ENCODE results near the gene TAF4. TPM values are rescaled to one million over a fixed set of nuclear protein-coding genes. Genes with fewer than 3 reads are reported as not detected.

Gene TAF4
- total RNA-seq, 2 donors from 2014 or later, result 25.5 to 39.9 TPM

GRCh38 chr20:61957961-61958715, 107.5 kb downstream of the TAF4 start:
- Mint-ChIP-seq H3K27me3 (ENCODE audit: insufficient read depth) (no peaks in the 10 kb centered on the region), H3K4me3 (no peak overlapping the region), H3K4me1 (peaks cover 5% of the 10 kb centered on the region), H3K36me3 (ENCODE audit: low read depth) (peaks cover 3% of the 10 kb centered on the region), H3K9me3 (no peaks in the 10 kb centered on the region), H3K27ac (no peak overlapping the region)
- H3K4me1 ChIP-seq (ENCODE audit: control insufficient read depth, insufficient read depth, low read length), result no peaks in the 10 kb centered on the region
- TF ChIP-seq CTCF (conservative IDR thresholded peaks at IDR 0.05), result no peak
- no peak overlapping the region for H3K9ac ChIP-seq (ENCODE audit: extremely low read depth, low read length, poor library complexity, severe bottlenecking)
- H3K4me3 ChIP-seq (ENCODE audit: low read length), result no peak overlapping the region
- H3K27me3 ChIP-seq (ENCODE audit: control insufficient read depth, insufficient read depth, low read length, poor library complexity, severe bottlenecking), result no peaks in the 10 kb centered on the region
- no peaks in the 10 kb centered on the region for H3K9me3 ChIP-seq (ENCODE audit: control insufficient read depth, low read length)
- no peak for DNase-seq
- H3K27ac ChIP-seq (ENCODE audit: low read depth, low read length), result no peak overlapping the region
- WGBS, 2 experiments (ENCODE audit: insufficient coverage in 1 of 2, insufficient read length in 1 of 2), result 91 to 92% methylated on average over 10 to 12 of the region's 12 CpGs
- no peaks in the 10 kb centered on the region for H3K36me3 ChIP-seq (ENCODE audit: control insufficient read depth, insufficient read depth, low read length)

GRCh38 chr20:61956396-61957342, 109.0 kb downstream of the TAF4 start:
- H3K9me3 ChIP-seq (ENCODE audit: control insufficient read depth, low read length), result no peaks in the 10 kb centered on the region
- H3K4me1 ChIP-seq (ENCODE audit: control insufficient read depth, insufficient read depth, low read length), result no peaks in the 10 kb centered on the region
- peaks cover 3% of the 10 kb centered on the region for H3K36me3 Mint-ChIP-seq (ENCODE audit: low read depth)
- no peak overlapping the region for H3K27ac Mint-ChIP-seq
- peaks cover 5% of the 10 kb centered on the region for H3K4me1 Mint-ChIP-seq
- no peaks in the 10 kb centered on the region for H3K9me3 Mint-ChIP-seq
- no peak for DNase-seq
- no peaks in the 10 kb centered on the region for H3K27me3 Mint-ChIP-seq (ENCODE audit: insufficient read depth)
- 86 to 88% methylated on average over 8 to 9 of the region's 12 CpGs for WGBS, 2 experiments (ENCODE audit: insufficient coverage in 1 of 2, insufficient read length in 1 of 2)
- H3K4me3 ChIP-seq (ENCODE audit: low read length), result no peak overlapping the region
- no peak overlapping the region for H3K27ac ChIP-seq (ENCODE audit: low read depth, low read length)
- TF ChIP-seq CTCF (conservative IDR thresholded peaks at IDR 0.05), result no peak
- H3K36me3 ChIP-seq (ENCODE audit: control insufficient read depth, insufficient read depth, low read length), result no peaks in the 10 kb centered on the region
- H3K4me3 Mint-ChIP-seq, result no peak overlapping the region
- no peak overlapping the region for H3K9ac ChIP-seq (ENCODE audit: extremely low read depth, low read length, poor library complexity, severe bottlenecking)
- H3K27me3 ChIP-seq (ENCODE audit: control insufficient read depth, insufficient read depth, low read length, poor library complexity, severe bottlenecking), result no peaks in the 10 kb centered on the region

- no peaks in the 10 kb centered on the region for H3K4me1 ChIP-seq (ENCODE audit: control insufficient read depth, insufficient read depth, low read length)
- Mint-ChIP-seq H3K4me3 (no peak overlapping the region), H3K4me1 (peaks cover 5% of the 10 kb centered on the region), H3K27ac (no peak overlapping the region), H3K36me3 (ENCODE audit: low read depth) (no peaks in the 10 kb centered on the region), H3K27me3 (ENCODE audit: insufficient read depth) (no peaks in the 10 kb centered on the region), H3K9me3 (no peaks in the 10 kb centered on the region)
- H3K4me3 ChIP-seq (ENCODE audit: low read length), result no peak overlapping the region
- TF ChIP-seq CTCF (conservative IDR thresholded peaks at IDR 0.05), result no peak
- no peaks in the 10 kb centered on the region for H3K27me3 ChIP-seq (ENCODE audit: control insufficient read depth, insufficient read depth, low read length, poor library complexity, severe bottlenecking)
- WGBS, 2 experiments (ENCODE audit: insufficient coverage in 1 of 2, insufficient read length in 1 of 2), result 79 to 86% methylated on average over 5 to 6 of the region's 6 CpGs
- no peaks in the 10 kb centered on the region for H3K9me3 ChIP-seq (ENCODE audit: control insufficient read depth, low read length)
- no peak overlapping the region for H3K9ac ChIP-seq (ENCODE audit: extremely low read depth, low read length, poor library complexity, severe bottlenecking)
- DNase-seq, result no peak
- H3K36me3 ChIP-seq (ENCODE audit: control insufficient read depth, insufficient read depth, low read length), result no peaks in the 10 kb centered on the region
- H3K27ac ChIP-seq (ENCODE audit: low read depth, low read length), result no peak overlapping the region
Observed at GRCh38 chr20:61955668-61956395, 109.8 kb downstream of the TAF4 start.

Measured in endodermal cell (in vitro differentiated cells).